Breast epithelium (tissue), 4 donors: ENCODE data around the gene WNT6. TPM values are rescaled to one million over a fixed set of nuclear protein-coding genes. Genes with fewer than 3 reads are reported as not detected.

Source experiments
- DNase-seq, 2 donors: peaks; one replicate each; pipeline ENCODE4 v3.0.0-alpha.2; 2019; ENCODE audit warnings: low spot score in 2 of 2
- H3K27ac ChIP-seq, 2 donors: fragments of 200-600 bp; sonication (generic) in 1 of 2; one replicate each; pipeline ENCODE4 v1.5.1; 2016 to 2019; ENCODE audit warnings: mild to moderate bottlenecking in 1 of 2
- H3K27me3 ChIP-seq, 2 donors: fragments of 200-600 bp; sonication (generic) in 1 of 2; one replicate each; pipeline versions ENCODE4 v1.5.1 to v1.6.0; 2017 to 2019; ENCODE audit warnings: control low read depth in 1 of 2, mild to moderate bottlenecking in 1 of 2
- H3K36me3 ChIP-seq: fragments of 200-600 bp; one replicate; pipeline ENCODE4 v1.5.1; 2019
- H3K4me1 ChIP-seq, 2 donors: fragments of 200-600 bp; sonication (generic); one replicate each; pipeline ENCODE4 v1.5.1; 2016 to 2019; ENCODE audit warnings: control low read depth in 1 of 2
- H3K4me3 ChIP-seq, 3 donors: fragments of 200-600 bp; sonication (generic); 1 replicate in 2 of 3; 2 replicates in 1 of 3; pipeline ENCODE4 v1.5.1; 2016 to 2019; ENCODE audit warnings: mild to moderate bottlenecking in 3 of 3, moderate library complexity in 2 of 3
- H3K9me3 ChIP-seq, 2 donors: fragments of 200-600 bp; sonication (generic) in 1 of 2; one replicate each; pipeline ENCODE4 v1.5.1; 2016 to 2019; ENCODE audit warnings: control low read depth in 1 of 2
- CTCF ChIP-seq, 3 donors: fragments of 450-650 bp; IDR thresholded peaks; one replicate each; pipeline ENCODE4 v1.5.1; 2016 to 2017; ENCODE audit warnings: antibody characterized with exemption in 3 of 3, mild to moderate bottlenecking in 3 of 3, moderate library complexity in 3 of 3
- POLR2A ChIP-seq: fragments of 450-650 bp; IDR thresholded peaks from one replicate; pipeline ENCODE4 v1.6.1; 2016; ENCODE audit warnings: antibody characterized with exemption, mild to moderate bottlenecking, moderate library complexity
- POLR2AphosphoS5 ChIP-seq, 3 donors: sonication (generic); formaldehyde crosslinking; IDR thresholded peaks; one replicate each; pipeline ENCODE4 v1.6.1; 2017; ENCODE audit warnings: antibody characterized with exemption in 3 of 3
- intact Hi-C: fragments of 100-400 bp; cut with DNase I; formaldehyde crosslinking; loops from one replicate; pipeline ENCODE4 v1.15.1; 2023; ENCODE audit warnings: low total_unique reads
- total RNA-seq, 3 donors: library from RNA; depleted of rRNA; stranded (reverse); fragments of >200 nt; gene quantifications; one replicate each; pipeline ENCODE4 v1.1.0, GENCODE V29; 2016

WNT6 gene
- total RNA-seq, 3 donors from 2014 or later: 0.48 to 3.3 (median 1.3) TPM

GRCh38 chr2:218814540-218815243 is 44.9 kb upstream of the WNT6 start:
- Histone ChIP-seq H3K4me3 (no peak overlapping the region), H3K27me3 (no peaks in the 10 kb centered on the region), H3K9me3 (no peaks in the 10 kb centered on the region), H3K27ac (no peak overlapping the region), H3K4me1 (no peaks in the 10 kb centered on the region), H3K36me3 (peaks cover 14% of the 10 kb centered on the region)
- intact Hi-C loops: no loop called here
- no peak for DNase-seq
- TF ChIP-seq POLR2AphosphoS5 (IDR thresholded peaks at IDR 0.05) (no peak), POLR2A (no peak), CTCF (IDR thresholded peaks at IDR 0.05) (no peak)

GRCh38 chr2:218815244-218815637 is 44.4 kb upstream of the WNT6 start:
- H3K36me3 ChIP-seq: peaks cover 14% of the 10 kb centered on the region
- H3K9me3 ChIP-seq: no peaks in the 10 kb centered on the region
- DNase-seq: no peak
- no peak overlapping the region for H3K4me3 ChIP-seq
- no peak overlapping the region for H3K27ac ChIP-seq
- intact Hi-C loops: no loop called here
- TF ChIP-seq POLR2AphosphoS5 (IDR thresholded peaks at IDR 0.05): no peak
- no peak for TF ChIP-seq CTCF (IDR thresholded peaks at IDR 0.05)
- TF ChIP-seq POLR2A: no peak
- H3K27me3 ChIP-seq: no peaks in the 10 kb centered on the region
- no peaks in the 10 kb centered on the region for H3K4me1 ChIP-seq

- Histone ChIP-seq H3K9me3 (no peaks in the 10 kb centered on the region), H3K4me3 (no peak overlapping the region), H3K27ac (no peak overlapping the region), H3K4me1 (no peaks in the 10 kb centered on the region), H3K27me3 (no peaks in the 10 kb centered on the region), H3K36me3 (peaks cover 14% of the 10 kb centered on the region)
- TF ChIP-seq POLR2A (no peak), CTCF (IDR thresholded peaks at IDR 0.05) (no peak), POLR2AphosphoS5 (IDR thresholded peaks at IDR 0.05) (no peak)
- intact Hi-C loops: no loop called here
- no peak for DNase-seq
Observed at GRCh38 chr2:218815649-218816048, 44.0 kb upstream of the WNT6 start.

GRCh38 chr2:218816561-218817011 is 43.0 kb upstream of the WNT6 start:
- H3K27ac ChIP-seq: no peak overlapping the region
- intact Hi-C loops: no loop called here

More at GRCh38 chr2:218816561-218817011, 43.0 kb upstream of the WNT6 start:
- H3K4me3 ChIP-seq: no peak overlapping the region
- no peak for DNase-seq
- TF ChIP-seq POLR2AphosphoS5 (IDR thresholded peaks at IDR 0.05) (no peak), POLR2A (no peak), CTCF (IDR thresholded peaks at IDR 0.05) (no peak)
- H3K27me3 ChIP-seq: no peaks in the 10 kb centered on the region
- H3K9me3 ChIP-seq: no peaks in the 10 kb centered on the region
- peaks cover 14% of the 10 kb centered on the region for H3K36me3 ChIP-seq
- H3K4me1 ChIP-seq: no peaks in the 10 kb centered on the region
